ENCODE results near the gene RPS21. TPM values are rescaled to one million over a fixed set of nuclear protein-coding genes. Genes with fewer than 3 reads are reported as not detected.
A peak's percentile ranks its signal among the peaks of the same experiment; 100 is the strongest.

RPS21 gene
- total and polyA plus RNA-seq, 2 experiments from 2014 or later, result 639 to 1,039 TPM

DNA sequence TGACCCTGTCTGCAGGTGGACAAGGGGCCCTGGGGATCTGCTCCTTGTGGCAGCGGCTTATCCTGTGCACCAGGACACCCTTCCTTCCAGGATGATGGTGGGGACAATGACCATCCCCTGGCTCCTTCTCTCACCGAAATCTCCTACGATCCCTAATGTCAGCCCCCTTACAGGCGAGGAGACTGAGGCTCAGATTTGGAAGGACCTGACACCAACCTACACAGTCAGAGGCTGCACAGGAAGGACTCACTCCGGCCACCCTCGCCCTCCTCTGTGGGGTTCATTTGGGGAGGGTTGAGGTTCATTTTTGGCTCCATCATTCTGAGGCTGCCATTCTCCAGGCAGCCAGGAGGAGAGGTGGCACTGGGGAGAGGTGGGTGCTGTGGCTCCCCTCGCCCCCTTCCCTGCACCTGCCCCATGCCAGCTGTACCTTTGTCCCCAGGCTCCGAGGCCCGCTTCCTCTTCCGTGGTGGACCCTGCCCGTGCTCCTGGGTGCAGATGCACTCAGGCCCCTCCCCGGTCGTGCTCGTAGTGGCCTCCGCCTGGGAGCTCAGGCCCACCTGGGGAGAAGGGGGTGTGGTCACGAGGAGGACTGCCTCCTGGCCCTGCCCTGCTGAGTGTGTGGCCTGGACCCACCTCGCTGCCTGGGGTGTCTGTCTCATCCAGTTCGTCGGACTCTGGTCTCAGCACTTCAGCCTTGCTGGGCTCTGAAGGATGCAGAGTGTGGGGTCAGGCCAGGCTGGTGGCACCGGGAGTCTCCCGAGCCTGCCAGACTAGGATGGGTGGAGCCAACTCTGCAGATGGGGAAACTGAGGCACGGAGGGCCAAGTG, 25.5 kb downstream of the RPS21 start:
- Histone ChIP-seq H3K9me2 (ENCODE audit: insufficient read depth) (no peaks in the 10 kb centered on the region), H3K36me3 (ENCODE audit: low read depth) (no peaks in the 10 kb centered on the region), H2AFZ (no peak overlapping the region), H3F3A (ENCODE audit: insufficient read depth) (no peaks in the 10 kb centered on the region), H3K27me3 (replicated peaks; ENCODE audit: insufficient read depth) (no peaks in the 10 kb centered on the region), H3K4me3 (no peak overlapping the region), H4K20me1 (ENCODE audit: insufficient read depth) (no peaks in the 10 kb centered on the region), H3K79me2 (ENCODE audit: insufficient read depth) (no peaks in the 10 kb centered on the region), H3K9ac (no peak overlapping the region), H3K4me2 (ENCODE audit: unreplicated experiment) (no peak overlapping the region), H3K9me3 (ENCODE audit: low read depth) (no peaks in the 10 kb centered on the region), H3K4me1 (ENCODE audit: insufficient read depth) (no peaks in the 10 kb centered on the region), H3K27ac (no peak overlapping the region)
- DNase-seq, result no peak
- no peak for TF ChIP-seq EZH2phosphoT487 (IDR thresholded peaks at IDR 0.05; ENCODE audit: insufficient read depth, low read depth)
- no peak for TF ChIP-seq EZH2 (IDR thresholded peaks at IDR 0.05; ENCODE audit: insufficient read depth, poor library complexity, severe bottlenecking)
- in situ Hi-C loops (cut with MboI), result no loop called here
- 46 to 48% methylated on average over 19 to 22 of the region's 22 CpGs for WGBS, 2 experiments (ENCODE audit: low coverage in 1 of 2, low lambda C conversion rate in 2 of 2, missing lambda C conversion rate in 2 of 2)

GRCh38 chr20:62413025-62413570, 26.2 kb downstream of the RPS21 start:
- no peak overlapping the region for H3K27ac ChIP-seq
- 64 to 75% methylated on average over 8 to 11 of the region's 11 CpGs for WGBS, 2 experiments (ENCODE audit: low coverage in 1 of 2, low lambda C conversion rate in 2 of 2, missing lambda C conversion rate in 2 of 2)
- no peaks in the 10 kb centered on the region for H4K20me1 ChIP-seq (ENCODE audit: insufficient read depth)
- no peaks in the 10 kb centered on the region for H3F3A ChIP-seq (ENCODE audit: insufficient read depth)
- H3K9me3 ChIP-seq (ENCODE audit: low read depth), result no peaks in the 10 kb centered on the region
- TF ChIP-seq EZH2phosphoT487 (IDR thresholded peaks at IDR 0.05; ENCODE audit: insufficient read depth, low read depth) (no peak), EZH2 (IDR thresholded peaks at IDR 0.05; ENCODE audit: insufficient read depth, poor library complexity, severe bottlenecking) (no peak)
- no peaks in the 10 kb centered on the region for H3K27me3 ChIP-seq (replicated peaks; ENCODE audit: insufficient read depth)
- H2AFZ ChIP-seq, result no peak overlapping the region
- no peaks in the 10 kb centered on the region for H3K9me2 ChIP-seq (ENCODE audit: insufficient read depth)
- H3K4me3 ChIP-seq, result no peak overlapping the region
- no peak for DNase-seq
- in situ Hi-C loops (cut with MboI), result no loop called here
- no peaks in the 10 kb centered on the region for H3K36me3 ChIP-seq (ENCODE audit: low read depth)
- H3K4me1 ChIP-seq (ENCODE audit: insufficient read depth), result no peaks in the 10 kb centered on the region
- no peak overlapping the region for H3K9ac ChIP-seq
- no peak overlapping the region for H3K4me2 ChIP-seq (ENCODE audit: unreplicated experiment)
- no peaks in the 10 kb centered on the region for H3K79me2 ChIP-seq (ENCODE audit: insufficient read depth)

DNA sequence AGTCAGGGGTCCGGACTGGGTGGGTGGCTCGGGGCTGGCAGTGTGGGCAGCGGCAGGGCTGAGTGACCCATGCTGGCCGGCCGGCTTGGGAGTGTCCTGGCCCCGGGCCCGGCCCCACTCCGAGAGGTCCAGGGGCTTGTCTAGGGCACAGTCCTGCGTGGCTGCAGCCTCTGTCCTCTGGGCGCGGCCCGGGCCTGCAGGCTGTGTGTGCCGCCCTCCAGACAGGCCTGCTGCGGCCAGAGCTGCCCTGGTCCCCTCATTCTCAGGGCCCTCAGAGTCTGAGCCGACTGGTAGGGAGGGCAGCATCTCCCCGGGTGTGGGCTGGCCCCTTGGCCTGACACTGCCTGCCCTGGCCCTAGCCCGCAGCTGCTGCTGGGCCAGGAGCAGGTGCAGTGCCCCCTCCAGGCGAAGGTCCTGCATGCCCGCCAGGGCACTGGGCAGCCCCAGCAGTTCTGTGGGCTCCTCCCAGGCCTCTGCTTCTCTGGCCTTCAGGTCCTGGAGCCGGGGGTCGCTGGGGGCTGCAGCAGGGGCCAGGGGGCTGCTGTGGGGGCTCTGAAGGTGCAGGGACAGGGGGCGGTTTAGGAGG, 27.1 kb downstream of the RPS21 start:
- 39 to 50% methylated on average over 15 to 22 of the region's 22 CpGs for WGBS, 2 experiments (ENCODE audit: low coverage in 1 of 2, low lambda C conversion rate in 2 of 2, missing lambda C conversion rate in 2 of 2)
- H3K27ac ChIP-seq, result no peak overlapping the region
- H3K9me3 ChIP-seq (ENCODE audit: low read depth), result no peaks in the 10 kb centered on the region
- H3K9ac ChIP-seq, result no peak overlapping the region
- H3K79me2 ChIP-seq (ENCODE audit: insufficient read depth), result no peaks in the 10 kb centered on the region
- no peaks in the 10 kb centered on the region for H3K27me3 ChIP-seq (replicated peaks; ENCODE audit: insufficient read depth)
- H3F3A ChIP-seq (ENCODE audit: insufficient read depth), result no peaks in the 10 kb centered on the region
- peak; percentile 22 for DNase-seq
- no peak overlapping the region for H3K4me2 ChIP-seq (ENCODE audit: unreplicated experiment)
- H4K20me1 ChIP-seq (ENCODE audit: insufficient read depth), result no peaks in the 10 kb centered on the region
- TF ChIP-seq EZH2 (IDR thresholded peaks at IDR 0.05; ENCODE audit: insufficient read depth, poor library complexity, severe bottlenecking) (no peak), EZH2phosphoT487 (IDR thresholded peaks at IDR 0.05; ENCODE audit: insufficient read depth, low read depth) (no peak)
- H2AFZ ChIP-seq, result no peak overlapping the region
- in situ Hi-C loops (cut with MboI), result no loop called here
- no peaks in the 10 kb centered on the region for H3K36me3 ChIP-seq (ENCODE audit: low read depth)
- H3K4me1 ChIP-seq (ENCODE audit: insufficient read depth), result no peaks in the 10 kb centered on the region
- H3K9me2 ChIP-seq (ENCODE audit: insufficient read depth), result no peaks in the 10 kb centered on the region
- no peak overlapping the region for H3K4me3 ChIP-seq

GRCh38 chr20:62415354-62416111, 28.6 kb downstream of the RPS21 start:
- Histone ChIP-seq H3K27ac (no peak overlapping the region), H3K4me1 (ENCODE audit: insufficient read depth) (no peaks in the 10 kb centered on the region), H3F3A (ENCODE audit: insufficient read depth) (no peaks in the 10 kb centered on the region), H3K4me2 (ENCODE audit: unreplicated experiment) (no peak overlapping the region), H2AFZ (no peak overlapping the region), H4K20me1 (ENCODE audit: insufficient read depth) (no peaks in the 10 kb centered on the region), H3K79me2 (ENCODE audit: insufficient read depth) (no peaks in the 10 kb centered on the region), H3K9me2 (ENCODE audit: insufficient read depth) (no peaks in the 10 kb centered on the region), H3K9ac (no peak overlapping the region), H3K9me3 (ENCODE audit: low read depth) (no peaks in the 10 kb centered on the region), H3K27me3 (replicated peaks; ENCODE audit: insufficient read depth) (no peaks in the 10 kb centered on the region), H3K36me3 (ENCODE audit: low read depth) (no peaks in the 10 kb centered on the region), H3K4me3 (no peak overlapping the region)
- WGBS, 2 experiments (ENCODE audit: low coverage in 1 of 2, low lambda C conversion rate in 2 of 2, missing lambda C conversion rate in 2 of 2), result 47 to 49% methylated on average over 23 to 24 of the region's 24 CpGs
- in situ Hi-C loops (cut with MboI), result no loop called here
- DNase-seq, result no peak
- no peak for TF ChIP-seq EZH2 (IDR thresholded peaks at IDR 0.05; ENCODE audit: insufficient read depth, poor library complexity, severe bottlenecking)
- no peak for TF ChIP-seq EZH2phosphoT487 (IDR thresholded peaks at IDR 0.05; ENCODE audit: insufficient read depth, low read depth)

Measured in GM23248 (cell line).